Measurements from ENCODE around the gene FHIT.

DNA sequence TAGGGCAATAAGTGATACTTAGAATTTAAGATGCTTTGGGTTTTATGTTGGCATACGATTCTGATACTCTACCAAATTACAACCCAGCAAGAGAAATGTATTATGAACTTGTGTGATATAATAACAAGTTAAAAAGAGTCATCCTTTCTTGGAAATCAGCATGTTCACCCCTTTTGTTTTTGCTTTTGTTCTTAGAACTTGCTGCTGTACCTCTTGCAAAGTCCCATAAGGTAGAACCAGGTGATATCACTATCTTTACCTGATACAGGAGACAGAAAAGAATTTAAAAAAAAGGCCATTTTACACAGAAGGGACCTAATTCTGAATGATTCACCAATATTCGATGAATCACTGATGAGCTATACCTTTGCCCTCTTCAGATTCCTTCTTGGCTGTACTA is 810.4 kb downstream of the FHIT start:
- no peak for TF ChIP-seq POLR2A (IDR thresholded peaks at IDR 0.05; ENCODE audit: low read length)
- TF ChIP-seq GATA1 (IDR thresholded peaks at IDR 0.05; ENCODE audit: low read depth, low read length) = no peak

Data from erythroblast (primary cell).